Glutamatergic neuron (in vitro differentiated cells): ENCODE data around the gene SLC9A3. TPM values are rescaled to one million over a fixed set of nuclear protein-coding genes. Genes with fewer than 3 reads are reported as not detected.

ENCODE experiments used
- DNase-seq: peaks from one replicate; pipeline ENCODE4 v3.0.0; 2022
- H3K27ac Mint-ChIP-seq: one replicate; pipeline ENCODE4 v1.8.0; 2020; ENCODE audit warnings: mild to moderate bottlenecking, mixed read lengths, inconsistent platforms; ENCODE audit not compliant: unreplicated experiment
- H3K27me3 Mint-ChIP-seq: one replicate; pipeline ENCODE4 v1.8.0; 2020; ENCODE audit warnings: mild to moderate bottlenecking, moderate library complexity, mixed read lengths, inconsistent platforms; ENCODE audit not compliant: unreplicated experiment
- H3K36me3 Mint-ChIP-seq: one replicate; pipeline ENCODE4 v1.8.0; 2020; ENCODE audit warnings: mild to moderate bottlenecking, mixed read lengths, inconsistent platforms; ENCODE audit not compliant: unreplicated experiment
- H3K4me1 Mint-ChIP-seq: one replicate; pipeline ENCODE4 v1.8.0; 2020; ENCODE audit warnings: mild to moderate bottlenecking, low read depth, mixed read lengths, inconsistent platforms; ENCODE audit not compliant: unreplicated experiment
- H3K4me3 Mint-ChIP-seq: one replicate; pipeline ENCODE4 v1.8.0; 2020; ENCODE audit warnings: mild to moderate bottlenecking, mixed read lengths, inconsistent platforms; ENCODE audit not compliant: unreplicated experiment
- H3K9me3 Mint-ChIP-seq: one replicate; pipeline ENCODE4 v1.8.0; 2020; ENCODE audit warnings: mild to moderate bottlenecking, moderate library complexity, mixed read lengths, inconsistent platforms; ENCODE audit not compliant: unreplicated experiment
- total RNA-seq: library from RNA; stranded (reverse); fragmentation: NEBNext Ultra II Directional; extraction: Animal tissue kit (Norgen Biotek cat#: 25700); gene quantifications from one replicate; pipeline ENCODE4 v1.2.1, GENCODE V29; 2021; ENCODE audit not compliant: unreplicated experiment
- TF ChIP-seq, protein P1 (sequence below): fragments of 200-600 bp; sonication (generic); IDR thresholded peaks from one replicate; pipeline ENCODE4 v1.5.0; 2021; ENCODE audit not compliant: partially characterized antibody, unreplicated experiment

SLC9A3 gene
- total RNA-seq, 1 donor from 2014 or later = 1.1 TPM

DNA sequence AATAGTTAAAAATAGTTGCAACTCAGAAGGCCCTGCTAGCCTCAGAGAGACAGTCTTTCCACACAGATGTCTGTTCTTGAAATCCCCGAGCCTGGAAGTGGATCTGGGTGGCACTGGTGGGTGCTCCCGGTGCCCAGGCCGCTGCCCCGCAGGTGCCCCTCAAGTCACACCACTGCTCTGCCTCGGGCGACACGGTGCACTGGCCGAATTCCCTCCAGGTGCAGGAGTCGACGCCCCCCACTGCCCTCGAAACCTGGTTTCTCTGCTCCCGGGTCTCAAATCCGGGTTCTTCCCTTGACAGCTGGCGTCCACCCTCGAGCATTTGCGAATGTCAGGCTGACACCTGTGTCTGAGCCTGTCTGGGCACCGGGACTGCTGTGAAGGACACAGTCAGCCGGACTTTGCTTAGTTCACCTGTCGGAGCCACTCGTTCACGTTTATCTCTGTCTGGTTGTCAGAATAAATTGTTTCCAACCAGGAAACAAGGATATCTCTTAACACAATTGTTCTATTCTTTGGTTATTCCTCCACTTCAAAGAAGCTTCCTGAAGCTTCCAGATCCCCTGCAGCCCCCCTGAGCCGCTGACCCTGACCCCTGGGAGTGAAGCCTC is 27.1 kb downstream of the SLC9A3 start:
- peaks cover 16% of the 10 kb centered on the region for H3K27me3 Mint-ChIP-seq
- H3K4me1 Mint-ChIP-seq = peaks cover 2% of the 10 kb centered on the region
- H3K4me3 Mint-ChIP-seq = no peak overlapping the region
- no peak overlapping the region for H3K27ac Mint-ChIP-seq
- DNase-seq = no peak
- TF ChIP-seq, protein P1, sequence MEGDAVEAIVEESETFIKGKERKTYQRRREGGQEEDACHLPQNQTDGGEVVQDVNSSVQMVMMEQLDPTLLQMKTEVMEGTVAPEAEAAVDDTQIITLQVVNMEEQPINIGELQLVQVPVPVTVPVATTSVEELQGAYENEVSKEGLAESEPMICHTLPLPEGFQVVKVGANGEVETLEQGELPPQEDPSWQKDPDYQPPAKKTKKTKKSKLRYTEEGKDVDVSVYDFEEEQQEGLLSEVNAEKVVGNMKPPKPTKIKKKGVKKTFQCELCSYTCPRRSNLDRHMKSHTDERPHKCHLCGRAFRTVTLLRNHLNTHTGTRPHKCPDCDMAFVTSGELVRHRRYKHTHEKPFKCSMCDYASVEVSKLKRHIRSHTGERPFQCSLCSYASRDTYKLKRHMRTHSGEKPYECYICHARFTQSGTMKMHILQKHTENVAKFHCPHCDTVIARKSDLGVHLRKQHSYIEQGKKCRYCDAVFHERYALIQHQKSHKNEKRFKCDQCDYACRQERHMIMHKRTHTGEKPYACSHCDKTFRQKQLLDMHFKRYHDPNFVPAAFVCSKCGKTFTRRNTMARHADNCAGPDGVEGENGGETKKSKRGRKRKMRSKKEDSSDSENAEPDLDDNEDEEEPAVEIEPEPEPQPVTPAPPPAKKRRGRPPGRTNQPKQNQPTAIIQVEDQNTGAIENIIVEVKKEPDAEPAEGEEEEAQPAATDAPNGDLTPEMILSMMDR = no peak
- peaks cover 3% of the 10 kb centered on the region for H3K9me3 Mint-ChIP-seq
- H3K36me3 Mint-ChIP-seq = no peaks in the 10 kb centered on the region

DNA sequence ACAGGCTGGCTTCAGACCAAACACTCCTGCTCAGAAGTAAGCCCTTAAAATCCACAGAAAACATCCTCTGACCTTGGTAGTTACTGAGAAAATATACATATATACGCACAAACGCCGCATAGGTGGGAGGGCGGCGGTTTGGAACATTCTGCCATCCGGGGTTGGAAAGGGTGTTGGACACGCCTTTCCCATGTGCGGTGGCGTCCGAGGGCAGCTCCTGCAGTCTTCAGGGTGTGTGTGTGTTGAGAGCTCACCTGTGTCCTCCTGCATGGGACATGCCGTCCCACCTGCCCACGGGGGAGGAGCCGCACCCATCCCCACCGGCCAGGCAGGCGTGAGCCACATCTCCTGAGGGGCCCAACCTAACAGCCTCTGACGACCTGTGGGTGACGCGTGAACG is 28.2 kb downstream of the SLC9A3 start:
- Mint-ChIP-seq H3K9me3 (peaks cover 3% of the 10 kb centered on the region), H3K27me3 (peaks cover 16% of the 10 kb centered on the region), H3K4me3 (no peak overlapping the region), H3K27ac (no peak overlapping the region), H3K4me1 (peaks cover 2% of the 10 kb centered on the region), H3K36me3 (no peaks in the 10 kb centered on the region)
- TF ChIP-seq, protein P1 = no peak
- no peak for DNase-seq

DNA sequence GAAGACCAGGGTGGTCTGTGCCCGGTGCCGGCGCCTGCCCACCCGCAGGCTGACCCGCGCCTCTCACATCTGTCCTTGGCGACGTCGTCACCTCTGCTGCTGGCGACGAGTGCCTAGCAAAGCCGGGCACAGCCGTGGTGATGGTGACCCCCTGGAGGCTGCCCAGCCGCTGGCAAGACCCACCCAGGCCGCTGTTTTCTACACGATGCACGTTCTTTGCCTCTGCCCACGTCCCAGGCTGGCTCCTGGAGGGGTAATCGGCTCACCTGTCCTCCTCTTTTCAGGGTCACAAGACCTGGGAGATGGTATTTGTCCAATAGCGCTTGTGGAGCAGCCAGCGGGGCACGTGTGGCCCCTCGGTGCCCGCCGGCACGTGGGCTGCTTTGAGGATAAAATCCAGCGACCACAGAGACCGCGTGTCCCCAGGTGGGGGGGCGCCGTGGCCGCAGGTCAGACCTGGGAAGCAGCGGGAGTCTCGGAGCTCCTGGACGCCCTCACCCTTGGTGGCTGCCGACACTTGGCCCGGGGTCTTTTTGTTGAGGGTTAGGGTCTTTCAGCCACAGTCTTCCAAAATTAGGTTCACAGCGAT is 29.5 kb downstream of the SLC9A3 start:
- no peak overlapping the region for H3K4me3 Mint-ChIP-seq
- TF ChIP-seq, protein P1 = no peak
- H3K27me3 Mint-ChIP-seq = peaks cover 16% of the 10 kb centered on the region
- H3K9me3 Mint-ChIP-seq = peaks cover 3% of the 10 kb centered on the region
- H3K4me1 Mint-ChIP-seq = peaks cover 2% of the 10 kb centered on the region
- no peak for DNase-seq
- no peaks in the 10 kb centered on the region for H3K36me3 Mint-ChIP-seq
- H3K27ac Mint-ChIP-seq = no peak overlapping the region

DNA sequence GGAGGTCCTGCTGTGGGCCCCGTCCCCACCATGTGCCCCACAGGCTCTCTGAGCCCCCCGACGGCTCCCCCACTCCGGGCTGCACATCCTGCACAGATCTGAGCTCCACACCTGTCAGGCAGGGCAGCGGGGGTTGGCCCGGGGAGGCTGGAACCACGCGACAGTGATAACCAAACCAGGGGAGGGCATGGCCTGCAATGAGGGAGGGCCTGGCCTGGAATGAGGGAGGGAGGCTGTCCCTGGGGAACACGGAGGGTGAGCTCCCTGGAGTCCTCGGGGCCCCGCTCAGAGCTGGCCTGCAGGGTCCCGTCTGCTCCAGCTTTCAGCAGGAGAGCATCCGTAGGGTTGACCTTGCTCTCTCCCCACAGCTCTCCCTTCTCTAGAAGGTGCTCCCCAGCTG is 30.5 kb downstream of the SLC9A3 start:
- DNase-seq = no peak
- TF ChIP-seq, protein P1 = no peak
- no peak overlapping the region for H3K4me3 Mint-ChIP-seq
- peaks cover 2% of the 10 kb centered on the region for H3K4me1 Mint-ChIP-seq
- no peak overlapping the region for H3K27ac Mint-ChIP-seq
- peaks cover 13% of the 10 kb centered on the region for H3K27me3 Mint-ChIP-seq
- H3K36me3 Mint-ChIP-seq = no peaks in the 10 kb centered on the region
- peaks cover 3% of the 10 kb centered on the region for H3K9me3 Mint-ChIP-seq

DNA sequence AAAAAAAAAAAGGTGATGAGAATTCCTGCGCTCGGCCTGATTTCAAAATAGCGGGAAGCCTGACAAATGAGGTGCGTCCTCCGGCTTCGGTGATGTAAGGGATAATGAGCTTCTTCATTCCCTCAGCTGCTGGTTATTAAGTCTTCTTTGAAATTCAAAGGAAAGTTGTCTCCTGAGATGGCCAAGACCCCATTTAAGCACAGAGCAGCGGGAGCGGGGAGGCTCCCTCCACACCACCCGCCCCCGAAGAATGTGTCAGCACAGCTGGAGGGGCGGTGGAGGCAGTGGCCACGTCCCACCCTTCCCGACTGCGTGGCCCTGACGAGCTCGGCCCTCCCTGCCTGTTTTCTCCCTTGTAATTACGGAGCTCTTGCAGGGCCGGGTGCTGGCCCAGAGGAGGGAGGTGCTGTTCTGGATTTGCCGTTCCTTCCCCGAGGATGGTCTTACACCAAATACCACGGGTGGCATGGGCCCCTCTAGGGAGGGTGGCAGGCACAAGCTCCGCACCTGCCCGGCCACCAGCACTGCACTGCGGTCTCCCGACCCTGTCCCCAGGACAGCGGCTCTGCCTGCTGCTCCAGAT is 31.0 kb downstream of the SLC9A3 start:
- Mint-ChIP-seq H3K27me3 (peaks cover 10% of the 10 kb centered on the region), H3K27ac (no peak overlapping the region), H3K4me1 (peaks cover 2% of the 10 kb centered on the region), H3K9me3 (peaks cover 3% of the 10 kb centered on the region), H3K36me3 (no peaks in the 10 kb centered on the region), H3K4me3 (no peak overlapping the region)
- DNase-seq = no peak
- TF ChIP-seq, protein P1 = no peak
